HEK293 (cell line): ENCODE results near the gene PRDM15.

ENCODE experiments used
- BCL11A ChIP-seq: fragments of 450-650 bp; formaldehyde crosslinking; IDR thresholded peaks from 2 replicates; pipeline ENCODE4 v1.5.1; 2016; ENCODE audit warnings: low read depth, missing biosample characterization, missing genetic modification characterization
- CTCF ChIP-seq: fragments of 450-650 bp; formaldehyde crosslinking; IDR thresholded peaks from 2 replicates; pipeline ENCODE4 v1.5.1; 2016; ENCODE audit warnings: missing biosample characterization, missing genetic modification characterization
- ZBTB1 ChIP-seq: fragments of 450-650 bp; formaldehyde crosslinking; IDR thresholded peaks from 2 replicates; pipeline ENCODE4 v1.5.1; 2016; ENCODE audit warnings: missing biosample characterization, missing genetic modification characterization
- ZBTB17 ChIP-seq: fragments of 450-650 bp; formaldehyde crosslinking; IDR thresholded peaks from 2 replicates; pipeline ENCODE4 v1.5.1; 2016; ENCODE audit warnings: missing biosample characterization, missing genetic modification characterization
- ZNF274 ChIP-seq, 2 experiments: fragments of 200-500 bp in 1 of 2; fragments of 450-650 bp in 1 of 2; sonication (Bioruptor generic) in 1 of 2; formaldehyde crosslinking in 1 of 2; IDR thresholded peaks; 2 replicates each; pipeline versions ENCODE4 v1.5.1 to v1.6.1; 2014 to 2016; ENCODE audit warnings: borderline replicate concordance in 1 of 2, inconsistent platforms in 1 of 2, low read length in 1 of 2, missing biosample characterization in 1 of 2, missing genetic modification characterization in 1 of 2
- ZNF701 ChIP-seq: fragments of 450-650 bp; formaldehyde crosslinking; IDR thresholded peaks from 2 replicates; pipeline ENCODE4 v1.5.1; 2016; ENCODE audit warnings: missing biosample characterization, missing genetic modification characterization
- TF ChIP-seq, protein P1 (sequence below): fragments of 450-650 bp; formaldehyde crosslinking; IDR thresholded peaks from 2 replicates; pipeline ENCODE4 v1.5.1; 2016; ENCODE audit warnings: missing biosample characterization, missing genetic modification characterization

- TF ChIP-seq, protein P1, sequence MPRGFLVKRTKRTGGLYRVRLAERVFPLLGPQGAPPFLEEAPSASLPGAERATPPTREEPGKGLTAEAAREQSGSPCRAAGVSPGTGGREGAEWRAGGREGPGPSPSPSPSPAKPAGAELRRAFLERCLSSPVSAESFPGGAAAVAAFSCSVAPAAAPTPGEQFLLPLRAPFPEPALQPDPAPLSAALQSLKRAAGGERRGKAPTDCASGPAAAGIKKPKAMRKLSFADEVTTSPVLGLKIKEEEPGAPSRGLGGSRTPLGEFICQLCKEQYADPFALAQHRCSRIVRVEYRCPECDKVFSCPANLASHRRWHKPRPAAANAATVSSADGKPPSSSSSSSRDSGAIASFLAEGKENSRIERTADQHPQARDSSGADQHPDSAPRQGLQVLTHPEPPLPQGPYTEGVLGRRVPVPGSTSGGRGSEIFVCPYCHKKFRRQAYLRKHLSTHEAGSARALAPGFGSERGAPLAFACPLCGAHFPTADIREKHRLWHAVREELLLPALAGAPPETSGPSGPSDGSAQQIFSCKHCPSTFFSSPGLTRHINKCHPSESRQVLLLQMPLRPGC (tag by site-specific recombination), result no peak
- no peak for TF ChIP-seq CTCF (tag by site-specific recombination)
- TF ChIP-seq BCL11A (tag by site-specific recombination), result no peak
- TF ChIP-seq ZBTB1 (tag by site-specific recombination), result no peak
- TF ChIP-seq ZNF701 (tag by site-specific recombination), result no peak
- TF ChIP-seq ZBTB17 (tag by site-specific recombination), result no peak
- no peak for TF ChIP-seq ZNF274 (IDR thresholded peaks at IDR 0.05; ENCODE audit: low read length)
- no peak for TF ChIP-seq ZNF274 (tag by site-specific recombination; IDR thresholded peaks at IDR 0.05; ENCODE audit: borderline replicate concordance)
These were observed 117.8 kb downstream of the PRDM15 start for GRCh38 chr21:41761211-41761933.
